ENCODE results near the gene SH3GLB1. TPM values are rescaled to one million over a fixed set of nuclear protein-coding genes. Genes with fewer than 3 reads are reported as not detected.
"Not testable (repeated sequence)": the region's sequence is repeated elsewhere in the genome, so short reads cannot be mapped to it uniquely, and the experiment has no call there.

Gene SH3GLB1
- 10 to 100 TPM; 74.3 to 77.9 TPM for total RNA-seq

DNA sequence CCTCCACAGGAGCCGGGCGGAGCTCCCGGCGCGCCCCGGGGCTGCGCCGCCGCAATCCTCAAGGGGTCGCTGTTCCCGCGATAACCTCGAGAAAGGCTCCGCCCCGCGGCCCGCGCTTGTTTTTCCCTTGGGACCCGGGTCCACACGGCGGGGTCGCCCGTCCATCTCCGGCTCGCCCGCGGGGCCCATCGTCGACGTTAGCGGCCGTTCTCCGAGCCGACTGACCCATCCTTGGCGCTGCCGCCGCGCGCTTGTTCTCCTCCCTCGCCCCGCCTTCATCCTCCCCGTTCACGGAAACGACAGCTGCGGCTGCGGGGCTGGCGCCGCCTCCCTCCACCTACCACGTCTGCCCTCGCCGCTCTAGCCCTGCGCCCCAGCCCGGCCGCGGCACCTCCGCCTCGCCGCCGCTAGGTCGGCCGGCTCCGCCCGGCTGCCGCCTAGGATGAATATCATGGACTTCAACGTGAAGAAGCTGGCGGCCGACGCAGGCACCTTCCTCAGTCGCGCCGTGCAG, at the start of gene SH3GLB1:
SH3GLB1 (plus strand) TSS at position 119 of the 514 bp plus-strand sequence; CDS start at position 443, 324 bp downstream.
- Mint-ChIP-seq H3K4me3 (peak within 1 kb of the TSS; percentile 98 to 100), H3K27ac (peak within 1 kb of the TSS; percentile 99), H3K4me1 (ENCODE audit: low read depth) (peaks cover 60% of the 10 kb centered on the region), H3K36me3 (ENCODE audit: insufficient read depth in 2 of 2) (peaks cover 7 to 9% of the 10 kb centered on the region in 2 donors), H3K9me3 (no peaks in the 10 kb centered on the region), H3K27me3 (ENCODE audit: low read depth) (no peaks in the 10 kb centered on the region)
- DNase-seq (peak; percentile 93), ATAC-seq (replicated peaks in 1 of 2) (peak; percentile 92 to 95)

- not testable (repeated sequence) for H3K27me3 Mint-ChIP-seq (ENCODE audit: low read depth); H3K9me3 Mint-ChIP-seq; H3K36me3 Mint-ChIP-seq (ENCODE audit: insufficient read depth in 2 of 2); H3K27ac Mint-ChIP-seq; H3K4me1 Mint-ChIP-seq (ENCODE audit: low read depth); H3K4me3 Mint-ChIP-seq; ATAC-seq (replicated peaks in 1 of 2); DNase-seq
These were observed 46.0 kb upstream of the SH3GLB1 start for GRCh38 chr1:86658381-86658780.

DNA sequence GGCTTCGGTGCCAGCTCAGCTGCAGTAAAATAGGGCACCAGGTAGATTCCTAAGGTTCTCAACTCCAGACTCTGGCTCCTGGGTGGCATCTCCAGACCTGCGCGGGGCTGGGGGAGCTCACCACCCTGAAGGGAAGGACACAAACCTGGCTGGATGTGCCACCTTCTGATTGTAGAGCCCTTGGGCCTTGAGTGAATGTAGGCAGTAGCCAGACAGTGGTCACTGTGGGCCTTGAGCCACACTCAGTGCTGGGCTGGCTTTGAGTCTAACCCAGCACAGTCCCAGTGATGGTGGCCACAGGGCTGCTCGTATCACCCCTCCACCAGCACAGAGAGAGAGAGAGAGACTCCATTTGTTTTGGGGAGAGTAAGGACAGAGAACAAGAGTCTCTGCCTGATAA, 38.0 kb upstream of the SH3GLB1 start:
- no peak overlapping the region for H3K27ac Mint-ChIP-seq
- ATAC-seq (replicated peaks in 1 of 2), result no peak
- H3K4me1 Mint-ChIP-seq (ENCODE audit: low read depth), result no peaks in the 10 kb centered on the region
- H3K9me3 Mint-ChIP-seq, result peaks cover 1 to 2% of the 10 kb centered on the region in 2 donors
- no peak overlapping the region for H3K4me3 Mint-ChIP-seq
- peaks cover 2 to 5% of the 10 kb centered on the region in 2 donors for H3K36me3 Mint-ChIP-seq (ENCODE audit: insufficient read depth in 2 of 2)
- peaks cover 8% of the 10 kb centered on the region for H3K27me3 Mint-ChIP-seq (ENCODE audit: low read depth)
- no peak for DNase-seq

- Mint-ChIP-seq H3K27ac (no peak overlapping the region), H3K36me3 (ENCODE audit: insufficient read depth in 2 of 2) (no peaks in the 10 kb centered on the region), H3K9me3 (no peaks in the 10 kb centered on the region), H3K4me3 (no peak overlapping the region), H3K27me3 (ENCODE audit: low read depth) (no peaks in the 10 kb centered on the region), H3K4me1 (ENCODE audit: low read depth) (no peaks in the 10 kb centered on the region)
- no peak for ATAC-seq (replicated peaks in 1 of 2)
- DNase-seq, result no peak
These were observed 16.8 kb upstream of the SH3GLB1 start for GRCh38 chr1:86687595-86687994.

DNA sequence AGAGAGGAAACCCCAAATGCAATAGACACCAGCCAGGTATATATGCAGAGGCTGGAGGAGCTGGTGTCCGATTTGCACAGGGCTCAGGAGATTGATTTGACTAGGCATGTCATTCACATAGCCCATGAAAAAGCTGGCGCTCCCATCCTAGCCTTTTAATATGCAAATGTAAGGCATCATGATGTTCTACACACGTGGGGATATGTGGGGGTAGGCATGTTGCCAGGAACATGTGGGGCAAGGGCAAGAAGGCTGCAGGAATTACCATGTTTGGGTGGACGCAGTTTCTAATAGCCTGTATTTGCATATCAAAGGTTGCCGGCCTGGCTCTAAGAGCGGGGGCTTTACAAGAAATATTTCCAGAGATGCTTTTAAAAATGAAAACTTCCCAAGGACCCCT, 11.7 kb upstream of the SH3GLB1 start:
- Mint-ChIP-seq H3K36me3 (ENCODE audit: insufficient read depth in 2 of 2) (no peaks in the 10 kb centered on the region), H3K4me3 (no peak overlapping the region), H3K27ac (no peak overlapping the region), H3K4me1 (ENCODE audit: low read depth) (no peaks in the 10 kb centered on the region), H3K27me3 (ENCODE audit: low read depth) (peaks cover 6% of the 10 kb centered on the region), H3K9me3 (no peaks in the 10 kb centered on the region)
- DNase-seq (no peak), ATAC-seq (replicated peaks in 1 of 2) (no peak)

DNA sequence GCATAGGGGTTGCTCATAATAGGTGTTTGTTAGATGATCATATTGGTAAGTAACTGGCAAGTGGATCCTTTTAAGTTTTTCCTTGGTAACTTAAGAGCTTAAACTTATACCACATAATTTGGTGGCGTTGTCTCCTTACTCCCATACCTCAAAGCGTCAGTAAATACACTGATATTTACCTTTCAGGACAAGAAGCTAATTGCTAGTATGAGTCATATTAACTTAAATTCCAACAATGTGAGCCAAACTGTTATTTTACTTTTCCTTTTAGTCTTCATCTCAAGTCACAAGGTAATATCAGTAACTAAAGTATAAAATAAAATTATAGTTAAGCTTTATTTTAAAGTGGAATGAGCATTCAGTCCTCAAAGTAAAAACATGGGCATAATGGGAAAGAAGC, 9.0 kb upstream of the SH3GLB1 start:
- Mint-ChIP-seq H3K27me3 (ENCODE audit: low read depth) (peaks cover 6% of the 10 kb centered on the region), H3K27ac (no peak overlapping the region), H3K9me3 (no peaks in the 10 kb centered on the region), H3K4me3 (no peak overlapping the region), H3K4me1 (ENCODE audit: low read depth) (no peaks in the 10 kb centered on the region), H3K36me3 (ENCODE audit: insufficient read depth in 2 of 2) (no peaks in the 10 kb centered on the region)
- ATAC-seq (replicated peaks in 1 of 2) (no peak), DNase-seq (no peak)

- Mint-ChIP-seq H3K4me1 (ENCODE audit: low read depth) (peaks cover 5% of the 10 kb centered on the region), H3K27ac (no peak overlapping the region), H3K4me3 (no peak overlapping the region), H3K36me3 (ENCODE audit: insufficient read depth in 2 of 2) (no peaks in the 10 kb centered on the region), H3K27me3 (ENCODE audit: low read depth) (peaks cover 6% of the 10 kb centered on the region), H3K9me3 (no peaks in the 10 kb centered on the region)
- ATAC-seq (replicated peaks in 1 of 2) (no peak), DNase-seq (no peak)
These were observed 7.9 kb upstream of the SH3GLB1 start for GRCh38 chr1:86696522-86696921.

DNA sequence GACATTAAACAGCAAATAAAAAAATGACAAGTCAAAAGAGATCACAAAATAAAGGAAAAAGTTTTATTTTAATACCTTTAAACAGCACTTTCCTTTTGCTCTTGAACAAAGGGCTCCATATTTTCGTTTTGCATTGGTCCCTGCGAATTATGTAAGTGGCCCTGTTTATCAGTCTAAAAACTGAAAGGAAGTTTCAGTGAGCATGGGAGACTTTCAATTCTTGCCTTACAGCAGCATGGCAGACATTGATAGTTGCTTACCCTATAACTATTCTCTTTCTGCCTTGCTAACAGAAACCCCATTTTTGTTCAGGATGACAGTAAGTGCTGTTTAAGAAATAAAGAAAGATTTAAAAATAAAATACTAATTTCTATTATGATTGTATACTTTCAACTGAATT, 5.2 kb upstream of the SH3GLB1 start:
- Mint-ChIP-seq H3K4me3 (no peak overlapping the region), H3K36me3 (ENCODE audit: insufficient read depth in 2 of 2) (peaks cover 0 to 2% of the 10 kb centered on the region in 2 donors), H3K27ac (no peak overlapping the region), H3K4me1 (ENCODE audit: low read depth) (peaks cover 24% of the 10 kb centered on the region), H3K27me3 (ENCODE audit: low read depth) (peaks cover 6% of the 10 kb centered on the region), H3K9me3 (no peaks in the 10 kb centered on the region)
- ATAC-seq (replicated peaks in 1 of 2), result no peak
- DNase-seq, result no peak

- Mint-ChIP-seq H3K4me3 (peak overlapping the region in 1 of 2 donors; percentile 52), H3K4me1 (ENCODE audit: low read depth) (peaks cover 33% of the 10 kb centered on the region), H3K27ac (peak overlapping the region; percentile 47), H3K9me3 (no peaks in the 10 kb centered on the region), H3K27me3 (ENCODE audit: low read depth) (no peaks in the 10 kb centered on the region), H3K36me3 (ENCODE audit: insufficient read depth in 2 of 2) (peaks cover 3 to 6% of the 10 kb centered on the region in 2 donors)
- ATAC-seq (replicated peaks in 1 of 2), result no peak
- DNase-seq, result no peak
These were observed 2.6 kb upstream of the SH3GLB1 start for GRCh38 chr1:86701731-86702130.

GRCh38 chr1:86702954-86703494, 1.4 kb upstream of the SH3GLB1 start:
- Mint-ChIP-seq H3K4me1 (ENCODE audit: low read depth) (peaks cover 46% of the 10 kb centered on the region), H3K27ac (peak overlapping the region; percentile 98), H3K4me3 (peak overlapping the region; percentile 93 to 98)
- not testable (repeated sequence) for ATAC-seq (replicated peaks in 1 of 2); H3K36me3 Mint-ChIP-seq (ENCODE audit: insufficient read depth in 2 of 2); H3K9me3 Mint-ChIP-seq; H3K27me3 Mint-ChIP-seq (ENCODE audit: low read depth); DNase-seq

DNA sequence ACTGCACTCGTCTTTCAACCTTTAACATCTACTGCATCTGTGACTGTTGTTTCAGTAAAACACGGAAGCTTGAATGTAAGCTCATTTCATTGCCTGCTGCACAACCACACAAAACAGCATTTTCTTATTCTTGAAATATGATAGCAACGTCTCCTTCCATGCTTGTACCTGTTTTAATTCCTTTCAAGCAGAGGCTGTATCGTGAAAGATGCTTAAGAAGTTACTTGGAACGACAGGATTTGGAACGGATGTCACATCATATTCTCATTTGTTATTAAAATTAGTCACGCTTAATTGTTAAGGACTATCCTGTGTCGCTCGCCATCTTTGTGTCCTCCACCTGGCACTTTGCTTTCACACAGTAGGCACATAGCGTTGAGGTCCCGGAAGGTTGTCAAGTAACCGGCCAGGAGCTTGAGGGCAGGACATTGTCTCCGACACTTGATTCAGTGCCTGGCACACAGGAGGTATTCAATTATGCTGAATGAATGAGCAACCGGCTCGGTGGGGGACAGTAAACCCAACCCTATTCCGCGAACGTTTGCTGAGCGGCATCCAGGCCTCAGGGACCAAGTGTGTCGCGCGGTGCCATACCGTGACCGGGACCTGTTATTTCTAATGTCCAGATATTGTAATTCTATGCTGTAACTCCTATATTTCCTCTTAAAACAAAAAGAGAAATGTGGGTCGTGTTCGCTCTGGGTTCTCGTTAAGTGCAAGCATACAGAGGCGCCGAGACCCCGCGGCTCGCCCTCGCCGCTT, 499 bp upstream of the SH3GLB1 start:
- peaks cover 53% of the 10 kb centered on the region for H3K4me1 Mint-ChIP-seq (ENCODE audit: low read depth)
- peak overlapping the region; percentile 93 to 98 for H3K4me3 Mint-ChIP-seq
- peaks cover 7 to 9% of the 10 kb centered on the region in 2 donors for H3K36me3 Mint-ChIP-seq (ENCODE audit: insufficient read depth in 2 of 2)
- no peaks in the 10 kb centered on the region for H3K27me3 Mint-ChIP-seq (ENCODE audit: low read depth)
- H3K27ac Mint-ChIP-seq, result peak overlapping the region; percentile 98
- peak in 1 of 2 donors; percentile 52 for DNase-seq
- ATAC-seq (replicated peaks in 1 of 2), result peak; percentile 53 to 54
- H3K9me3 Mint-ChIP-seq, result no peaks in the 10 kb centered on the region

DNA sequence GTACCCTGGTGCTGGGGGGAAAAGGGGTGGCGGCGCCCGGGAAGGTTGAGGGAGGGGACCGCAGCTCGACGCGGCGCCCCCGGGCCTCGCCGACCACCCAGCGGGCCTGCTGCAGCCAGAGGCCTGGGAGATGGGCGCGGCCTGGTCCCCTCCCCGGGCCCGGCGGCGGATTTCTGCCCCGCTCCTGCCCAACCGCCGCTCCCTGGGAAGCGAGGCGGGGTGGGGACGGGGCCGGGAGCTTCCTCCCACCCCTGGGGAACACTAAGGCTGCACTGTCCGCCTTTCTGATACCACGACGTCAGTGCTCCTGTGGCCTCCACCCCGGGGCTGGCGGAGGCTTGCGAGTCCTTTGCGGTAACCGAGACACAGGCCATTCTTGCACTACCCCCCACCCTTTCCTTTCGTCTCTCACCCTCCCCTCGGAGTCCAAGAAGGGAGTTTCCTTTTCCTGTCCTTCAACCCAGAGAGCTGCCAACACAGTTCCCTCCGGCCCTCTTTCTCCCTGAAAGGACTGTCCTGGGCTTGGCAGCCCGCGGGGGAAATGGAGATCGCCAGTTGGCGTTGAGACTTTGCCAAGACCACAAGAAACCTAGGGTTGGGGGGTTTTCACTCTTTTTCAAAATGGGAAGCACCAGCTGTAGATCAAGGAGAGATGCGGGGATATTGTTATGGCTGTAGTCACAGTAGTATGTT, 742 bp downstream of the SH3GLB1 start:
- DNase-seq (peak; percentile 43 to 46), ATAC-seq (replicated peaks in 1 of 2) (peak; percentile 14 to 25)
- H3K36me3 Mint-ChIP-seq (ENCODE audit: insufficient read depth in 2 of 2), result peaks cover 7 to 9% of the 10 kb centered on the region in 2 donors
- H3K9me3 Mint-ChIP-seq, result no peaks in the 10 kb centered on the region
- H3K4me1 Mint-ChIP-seq (ENCODE audit: low read depth), result peaks cover 64% of the 10 kb centered on the region
- peak overlapping the region; percentile 98 to 100 for H3K4me3 Mint-ChIP-seq
- H3K27ac Mint-ChIP-seq, result peak overlapping the region; percentile 99
- H3K27me3 Mint-ChIP-seq (ENCODE audit: low read depth), result no peaks in the 10 kb centered on the region

DNA sequence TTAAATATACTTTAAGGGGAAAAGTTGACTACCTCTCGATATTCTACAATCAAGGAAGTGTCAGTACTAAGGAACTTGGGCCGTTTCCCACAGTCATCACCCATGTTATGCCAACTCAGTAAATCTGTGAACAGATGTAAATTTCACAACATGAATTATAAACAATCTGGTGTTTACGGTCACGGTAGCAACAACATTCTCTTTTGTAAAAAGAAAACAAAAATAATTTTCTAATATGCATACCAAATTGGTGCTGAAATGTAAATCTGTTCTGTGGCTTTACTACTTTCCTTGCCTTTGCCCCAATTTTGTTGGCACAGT, 1.2 kb downstream of the SH3GLB1 start:
- DNase-seq (no peak), ATAC-seq (replicated peaks in 1 of 2) (no peak)
- peak overlapping the region; percentile 98 to 100 for H3K4me3 Mint-ChIP-seq
- peak overlapping the region; percentile 99 for H3K27ac Mint-ChIP-seq
- no peaks in the 10 kb centered on the region for H3K9me3 Mint-ChIP-seq
- peaks cover 7 to 9% of the 10 kb centered on the region in 2 donors for H3K36me3 Mint-ChIP-seq (ENCODE audit: insufficient read depth in 2 of 2)
- H3K4me1 Mint-ChIP-seq (ENCODE audit: low read depth), result peaks cover 68% of the 10 kb centered on the region
- H3K27me3 Mint-ChIP-seq (ENCODE audit: low read depth), result no peaks in the 10 kb centered on the region
